HepG2 (cell line): ENCODE data around the gene PRKAR2A. TPM values are rescaled to one million over a fixed set of nuclear protein-coding genes. Genes with fewer than 3 reads are reported as not detected.

Experiments used
- AKAP8 ChIP-seq: sonication (generic); formaldehyde crosslinking; IDR thresholded peaks from 2 replicates; pipeline ENCODE4 v1.5.1; 2020; ENCODE audit warnings: mild to moderate bottlenecking, missing genetic modification reagents
- CTCF ChIP-seq: sonication (generic); formaldehyde crosslinking; IDR thresholded peaks from 2 replicates; pipeline ENCODE4 v1.5.0; 2020; ENCODE audit warnings: mild to moderate bottlenecking, missing genetic modification reagents, moderate library complexity
- DNMT3B ChIP-seq: conservative IDR thresholded peaks from 2 replicates; pipeline ENCODE4 v1.6.1; 2016; ENCODE audit warnings: missing biosample characterization, control low read depth
- ETV5 ChIP-seq: IDR thresholded peaks from 2 replicates; pipeline ENCODE4 v1.6.1; 2018; ENCODE audit warnings: missing biosample characterization, missing genetic modification reagents, inconsistent platforms, borderline replicate concordance
- EZH2 ChIP-seq: conservative IDR thresholded peaks from 2 replicates; pipeline ENCODE4 v1.6.1; 2012; ENCODE audit warnings: mild to moderate bottlenecking, low read depth, low read length, moderate library complexity
- GABPB1 ChIP-seq: IDR thresholded peaks from 2 replicates; pipeline ENCODE4 v1.6.1; 2016; ENCODE audit warnings: mild to moderate bottlenecking, missing genetic modification reagents, moderate library complexity, missing compliant biosample characterization
- HINFP ChIP-seq: sonication (generic); formaldehyde crosslinking; IDR thresholded peaks from 2 replicates; pipeline ENCODE4 v1.4.0; 2020; ENCODE audit warnings: low read depth, mild to moderate bottlenecking, missing genetic modification reagents
- HNRNPLL ChIP-seq: fragments of 200-400 bp; formaldehyde crosslinking; IDR thresholded peaks from 2 replicates; pipeline ENCODE4 v1.6.1; 2017; ENCODE audit warnings: mild to moderate bottlenecking, low read depth, low read length; ENCODE audit not compliant: poor library complexity, severe bottlenecking
- IKZF4 ChIP-seq: sonication (generic); formaldehyde crosslinking; IDR thresholded peaks from 2 replicates; pipeline ENCODE4 v1.5.1; 2020; ENCODE audit warnings: borderline replicate concordance, mild to moderate bottlenecking, low read depth, missing genetic modification reagents; ENCODE audit errors: not compliant biosample characterization
- IRF2 ChIP-seq: IDR thresholded peaks from 2 replicates; pipeline ENCODE4 v1.6.1; 2018; ENCODE audit warnings: missing genetic modification reagents, missing compliant biosample characterization
- ISX ChIP-seq: sonication (generic); formaldehyde crosslinking; conservative IDR thresholded peaks from 2 replicates; pipeline ENCODE4 v1.5.0; 2020; ENCODE audit warnings: missing genetic modification reagents
- KMT2A ChIP-seq: sonication (generic); formaldehyde crosslinking; IDR thresholded peaks from 2 replicates; pipeline ENCODE4 v1.4.0; 2020; ENCODE audit warnings: missing genetic modification reagents
- NONO ChIP-seq, 2 experiments: fragments of 450-650 bp in 1 of 2; sonication (generic) in 1 of 2; formaldehyde crosslinking in 1 of 2; IDR thresholded peaks in 1 of 2; conservative IDR thresholded peaks in 1 of 2; 2 replicates each; pipeline versions ENCODE4 v1.6.1 to v1.8.0; 2017 to 2022; ENCODE audit warnings: mild to moderate bottlenecking in 1 of 2, missing genetic modification reagents in 1 of 2, moderate library complexity in 1 of 2
- SIN3A ChIP-seq: IDR thresholded peaks from 2 replicates; pipeline ENCODE4 v1.6.1; 2011; ENCODE audit warnings: low read depth, mild to moderate bottlenecking, control low read depth, low read length, borderline replicate concordance
- SP5 ChIP-seq: IDR thresholded peaks from 2 replicates; pipeline ENCODE4 v1.6.1; 2016; ENCODE audit warnings: low read depth, borderline replicate concordance
- TCF12 ChIP-seq, 2 experiments: fragments of 450-650 bp in 1 of 2; sonication (generic) in 1 of 2; formaldehyde crosslinking in 1 of 2; IDR thresholded peaks; 2 replicates each; pipeline versions ENCODE4 v1.6.1 to v1.8.0; 2017 to 2022; ENCODE audit warnings: antibody characterized with exemption in 1 of 2, mild to moderate bottlenecking in 1 of 2, missing genetic modification reagents in 1 of 2, moderate library complexity in 1 of 2
- TEAD3 ChIP-seq: optimal IDR thresholded peaks from 2 replicates; pipeline ENCODE3; 2016; ENCODE audit warnings: borderline replicate concordance
- ZFP90 ChIP-seq: sonication (generic); formaldehyde crosslinking; IDR thresholded peaks from 2 replicates; pipeline ENCODE4 v1.8.0; 2022; ENCODE audit warnings: missing genetic modification reagents, mild to moderate bottlenecking, inconsistent platforms, borderline replicate concordance
- ZNF263 ChIP-seq: sonication (generic); formaldehyde crosslinking; IDR thresholded peaks from 2 replicates; pipeline ENCODE4 v1.4.0; 2020; ENCODE audit warnings: missing genetic modification reagents
- ZNF30 ChIP-seq: sonication (generic); formaldehyde crosslinking; IDR thresholded peaks from 2 replicates; pipeline ENCODE4 v1.5.0; 2020; ENCODE audit warnings: mild to moderate bottlenecking, missing genetic modification reagents
- ZNF333 ChIP-seq: sonication (generic); formaldehyde crosslinking; IDR thresholded peaks from 2 replicates; pipeline ENCODE4 v1.4.0; 2020; ENCODE audit warnings: mild to moderate bottlenecking, missing genetic modification reagents, borderline replicate concordance
- ZNF350 ChIP-seq: sonication (generic); formaldehyde crosslinking; IDR thresholded peaks from 2 replicates; pipeline ENCODE4 v1.4.0; 2020; ENCODE audit warnings: mild to moderate bottlenecking, low read depth, missing genetic modification reagents, borderline replicate concordance
- ZNF740 ChIP-seq: sonication (generic); formaldehyde crosslinking; IDR thresholded peaks from 2 replicates; pipeline ENCODE4 v1.4.0; 2020; ENCODE audit warnings: missing genetic modification reagents
- ZNF775 ChIP-seq: sonication (generic); formaldehyde crosslinking; IDR thresholded peaks from 2 replicates; pipeline ENCODE4 v1.4.0; 2020; ENCODE audit warnings: missing genetic modification reagents, mild to moderate bottlenecking, moderate library complexity, borderline replicate concordance
- ZNF891 ChIP-seq: sonication (generic); formaldehyde crosslinking; IDR thresholded peaks from 2 replicates; pipeline ENCODE4 v1.5.0; 2020; ENCODE audit warnings: mild to moderate bottlenecking, missing genetic modification reagents
- polyA plus RNA-seq, 8 experiments: library from polyadenylated mRNA; depleted of rRNA in 3 of 8; stranded (reverse) in 7 of 8; unstranded in 1 of 8; fragments of >200 nt; fragmentation: Illumina TruSeq in 4 of 8; extraction: Trizol in 4 of 8; gene quantifications; 2 replicates each; pipeline versions ENCODE4 v1.2.1 to v1.2.3, GENCODE V29; 2011 to 2016; ENCODE audit warnings: low read depth in 4 of 8, missing spikeins in 1 of 8, mixed read lengths in 1 of 8; ENCODE audit not compliant: insufficient read depth in 1 of 8
- total RNA-seq, 5 experiments: library from RNA; depleted of rRNA; stranded (reverse); fragments of >200 nt; fragmentation: Illumina TruSeq; extraction: Trizol; gene quantifications; 2 replicates each; pipeline ENCODE4 v1.2.3, GENCODE V29; 2016; ENCODE audit warnings: low read depth in 1 of 5

Gene PRKAR2A
- total and polyA plus RNA-seq, 2 of the 13 experiments (the other 11 are each of a cell fraction or from before 2014, with no cell fraction given) = 11.8 to 29.2 TPM

- TF ChIP-seq ZNF263 (CRISPR knock-in tag) (0 out of 2 replicates have a peak, but pooled peaks have one; percentile 14), ZNF775 (CRISPR knock-in tag) (no peak), AKAP8 (CRISPR knock-in tag) (no peak), TEAD3 (peak; percentile 21), SIN3A (peak; percentile 70; the same call in 1 of the 2 replicates), ZNF740 (CRISPR knock-in tag) (peak; percentile 56; the same call in 1 of the 2 replicates), EZH2 (no peak), ZNF350 (CRISPR knock-in tag) (peak; percentile 33; the same call in 1 of the 2 replicates), IRF2 (CRISPR knock-in tag) (no peak), IKZF4 (CRISPR knock-in tag) (peak; percentile 4), ZFP90 (CRISPR knock-in tag) (0 out of 2 replicates have a peak, but pooled peaks have one; percentile 42), SP5 (CRISPR knock-in tag) (0 out of 2 replicates have a peak, but pooled peaks have one; percentile 14), CTCF (0 out of 2 replicates have a peak, but pooled peaks have one; percentile 20), DNMT3B (CRISPR knock-in tag) (no peak), ZNF891 (0 out of 2 replicates have a peak, but pooled peaks have one; percentile 27), NONO (IDR thresholded peaks at IDR 0.05) (no peak), NONO (CRISPR knock-in tag; conservative IDR thresholded peaks at IDR 0.05) (peak; percentile 15; the same call in 1 of the 2 replicates), ZNF30 (CRISPR knock-in tag) (peak; percentile 54; the same call in 1 of the 2 replicates), TCF12 (IDR thresholded peaks at IDR 0.05) (no peak), TCF12 (CRISPR knock-in tag; IDR thresholded peaks at IDR 0.05) (peak; percentile 58; the same call in 1 of the 2 replicates), KMT2A (CRISPR knock-in tag) (0 out of 2 replicates have a peak, but pooled peaks have one; percentile 23), ZNF333 (CRISPR knock-in tag) (peak; percentile 17; the same call in 1 of the 2 replicates), HINFP (CRISPR knock-in tag) (0 out of 2 replicates have a peak, but pooled peaks have one; percentile 85), GABPB1 (no peak), ETV5 (no peak), ISX (CRISPR knock-in tag) (0 out of 2 replicates have a peak, but pooled peaks have one; percentile 61), HNRNPLL (peak; percentile 96)
Measured at GRCh38 chr3:48847053-48847503, 596 bp downstream of the PRKAR2A start (continued).
